GM18505 (cell line): ENCODE results near the gene ZNF800.

Source experiments
- ATAC-seq: cut with Tn5 transposase; IDR thresholded peaks from one replicate; pipeline ENCODE4 v1.9.1; 2021; ENCODE audit not compliant: unreplicated experiment
- POLR2A ChIP-seq: IDR thresholded peaks from 4 replicates; pipeline ENCODE4 v1.6.1; 2011; ENCODE audit warnings: borderline replicate concordance; ENCODE audit not compliant: insufficient read depth, insufficient read length; ENCODE audit errors: extremely low read depth

ZNF800 gene

GRCh38 chr7:127349881-127350280 lies 42.6 kb downstream of the ZNF800 start:
- TF ChIP-seq POLR2A, result no peak
- ATAC-seq, result no peak

DNA sequence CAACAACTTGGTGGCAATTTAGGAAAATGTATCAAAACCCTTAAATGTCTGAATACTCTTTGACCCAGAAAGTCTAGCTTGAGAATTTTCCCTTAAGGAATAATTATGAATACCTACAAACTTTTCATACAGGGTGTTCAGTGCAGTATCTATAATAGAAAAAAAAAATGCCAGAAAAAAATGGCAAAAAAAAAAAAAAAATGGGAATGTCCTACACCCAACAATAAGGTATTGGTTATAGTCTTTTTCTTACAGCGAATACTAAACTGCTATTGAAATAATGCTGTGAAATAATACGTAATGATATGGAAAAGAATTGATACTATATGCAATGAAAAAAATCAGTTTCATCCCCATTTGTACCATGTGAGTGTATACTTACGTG lies 44.3 kb downstream of the ZNF800 start:
- no peak for ATAC-seq
- no peak for TF ChIP-seq POLR2A

DNA sequence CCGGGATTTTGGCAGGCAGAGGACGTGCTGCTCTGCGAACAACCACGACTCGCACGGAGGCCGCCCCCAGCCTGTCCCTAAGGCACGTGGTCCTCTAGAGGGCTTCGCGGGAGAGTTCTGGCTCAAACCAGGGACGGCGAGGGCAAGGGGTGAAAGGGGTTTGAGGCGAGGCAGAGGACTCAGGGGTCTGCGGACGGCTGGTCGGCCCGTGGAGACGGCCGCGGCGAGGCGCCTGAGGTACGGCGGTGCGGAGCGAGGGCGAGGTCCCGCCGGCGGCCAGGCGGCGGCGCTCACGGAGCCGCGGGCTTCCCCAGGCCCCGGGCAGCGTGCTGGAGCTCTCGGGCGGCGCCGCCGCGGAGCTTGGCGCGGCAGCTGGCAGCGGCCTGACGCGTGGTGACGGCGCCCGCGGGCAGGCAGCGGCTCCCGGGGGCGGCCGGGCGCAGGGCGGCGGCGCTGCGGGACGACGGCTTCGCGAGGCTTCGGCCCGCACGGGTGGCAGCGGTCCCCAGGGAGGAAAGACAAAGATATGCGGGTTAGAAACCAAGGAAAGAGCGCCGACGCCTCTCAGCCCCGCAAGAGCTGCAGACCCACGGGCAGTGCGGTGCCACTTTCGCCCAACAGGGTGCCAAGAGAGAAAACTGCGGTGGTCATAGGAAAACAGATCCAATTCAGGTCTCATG lies 44.8 kb downstream of the ZNF800 start:
- ATAC-seq, result peak; percentile 99
- no peak for TF ChIP-seq POLR2A

GRCh38 chr7:127346575-127347256 lies 45.8 kb downstream of the ZNF800 start:
- ATAC-seq, result no peak
- no peak for TF ChIP-seq POLR2A

DNA sequence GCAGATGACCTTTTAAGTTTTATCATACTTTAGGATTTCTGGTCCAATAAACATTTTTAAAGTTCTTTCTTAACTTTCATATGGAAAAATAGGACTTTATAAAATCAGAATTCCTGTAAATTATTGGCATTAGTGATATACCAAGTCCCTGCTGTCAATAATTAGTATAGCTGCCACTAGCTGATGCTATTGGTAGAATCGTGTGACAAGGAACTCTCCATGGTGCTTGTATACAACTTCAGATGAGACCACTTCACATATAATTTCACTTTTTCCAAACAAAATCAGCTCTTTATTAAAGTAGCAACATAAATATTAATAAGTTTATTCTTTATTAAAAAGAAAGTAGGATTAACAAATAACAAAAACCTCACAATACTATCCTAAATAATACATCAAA lies 49.9 kb downstream of the ZNF800 start:
- no peak for TF ChIP-seq POLR2A
- ATAC-seq, result no peak

DNA sequence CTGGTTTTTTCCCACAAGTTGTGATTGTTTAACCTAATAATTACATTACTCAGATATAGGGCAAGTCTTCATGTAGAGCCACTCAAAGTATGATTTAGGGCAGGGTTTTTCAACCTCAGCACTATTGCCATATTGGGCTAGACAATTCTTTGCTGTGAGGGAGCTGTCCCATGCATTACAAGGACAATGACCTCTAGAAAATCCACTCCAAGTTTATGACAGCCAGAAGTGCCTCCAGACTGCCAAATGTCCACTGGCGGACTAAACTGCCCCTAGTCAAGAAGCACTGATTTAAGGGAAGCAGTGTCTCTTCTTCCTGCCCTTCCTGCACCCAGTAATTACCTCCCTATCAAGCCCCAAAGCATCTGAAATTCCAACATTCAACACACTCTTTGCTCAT lies 54.4 kb downstream of the ZNF800 start:
- TF ChIP-seq POLR2A, result no peak
- no peak for ATAC-seq

GRCh38 chr7:127337581-127337980 lies 54.9 kb downstream of the ZNF800 start:
- no peak for TF ChIP-seq POLR2A
- no peak for ATAC-seq

DNA sequence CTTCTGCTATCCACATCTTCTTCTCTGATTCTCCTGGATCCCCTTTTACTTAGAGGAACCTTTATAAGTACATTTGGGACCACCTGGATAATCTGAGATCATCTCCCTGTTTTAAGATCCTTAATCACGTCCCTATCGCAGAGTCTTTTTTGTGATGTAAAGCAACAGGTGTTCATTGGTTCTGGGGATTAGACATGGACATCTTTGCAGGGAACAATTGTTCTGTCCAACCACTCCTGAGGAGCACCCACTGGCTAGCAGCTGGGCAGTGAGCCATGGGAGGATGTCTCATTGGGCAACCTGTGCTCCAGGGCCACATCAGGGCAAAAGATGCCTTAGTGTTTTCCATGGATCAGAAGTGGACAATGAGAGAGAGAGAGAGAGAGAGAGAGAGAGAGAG lies 56.0 kb downstream of the ZNF800 start:
- no peak for TF ChIP-seq POLR2A
- no peak for ATAC-seq

- TF ChIP-seq POLR2A, result no peak
- no peak for ATAC-seq
Observed at GRCh38 chr7:127332880-127333279, 59.6 kb downstream of the ZNF800 start.

GRCh38 chr7:127330070-127330469 lies 62.4 kb downstream of the ZNF800 start:
- no peak for TF ChIP-seq POLR2A
- no peak for ATAC-seq

- TF ChIP-seq POLR2A, result no peak
- ATAC-seq, result no peak
Observed at GRCh38 chr7:127322832-127323493, 69.5 kb downstream of the ZNF800 start.

DNA sequence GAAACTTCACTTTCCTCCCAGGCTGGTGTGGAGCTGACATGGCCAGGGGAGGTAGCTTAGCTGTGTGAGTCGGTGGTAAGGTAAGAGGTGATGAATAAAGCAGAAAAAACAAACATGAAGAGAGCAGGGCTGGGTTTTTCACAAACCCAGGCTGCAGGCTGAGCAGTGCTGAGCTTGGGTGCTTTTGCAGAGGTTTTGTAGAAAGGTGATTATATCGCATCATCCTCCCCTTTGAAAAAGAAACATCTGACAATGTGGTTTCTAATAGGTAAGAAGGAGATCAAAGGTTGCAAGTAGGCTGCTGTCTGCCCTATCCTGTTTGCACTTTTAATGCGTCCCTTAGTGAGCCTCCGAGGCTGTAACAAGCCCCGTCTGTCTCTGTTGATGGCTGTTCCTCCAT lies 70.2 kb downstream of the ZNF800 start:
- no peak for ATAC-seq
- TF ChIP-seq POLR2A, result no peak

- TF ChIP-seq POLR2A, result no peak
- no peak for ATAC-seq
Observed at GRCh38 chr7:127320974-127321373, 71.5 kb downstream of the ZNF800 start.
